HG02981 (cell line): ENCODE results near the gene LLCFC1.

Source experiments
- ATAC-seq: cut with Tn5 transposase; IDR thresholded peaks from one replicate; pipeline ENCODE4 v1.9.1; 2021; ENCODE audit warnings: mild to moderate bottlenecking, moderate library complexity; ENCODE audit not compliant: unreplicated experiment

Gene LLCFC1

DNA sequence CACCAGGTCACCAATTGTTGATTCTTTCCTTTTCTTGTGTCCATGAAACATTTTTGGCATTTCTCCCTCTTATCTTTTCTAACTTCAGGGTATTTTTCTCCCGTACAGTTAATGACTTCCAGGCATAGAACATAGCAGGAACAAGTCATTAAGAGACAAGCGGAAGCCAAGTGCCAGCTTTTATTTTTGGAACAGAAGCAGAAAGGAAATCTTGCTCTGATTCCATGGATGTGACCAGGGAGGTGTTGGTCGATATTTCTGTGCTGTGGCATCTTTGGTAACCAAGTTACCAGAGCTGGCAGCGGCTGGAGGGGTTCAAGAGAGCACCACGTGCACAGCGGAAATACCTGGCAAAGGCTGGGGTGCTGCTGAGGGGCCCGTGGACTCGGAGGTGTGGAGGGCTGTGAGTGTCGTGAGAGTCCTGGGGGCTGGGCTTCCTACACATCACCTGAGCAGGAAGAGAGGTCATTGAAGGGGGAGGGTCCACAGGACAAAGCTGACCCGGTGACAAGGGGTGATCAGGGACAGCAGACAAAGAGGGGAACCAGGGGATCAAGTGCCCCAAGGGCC, 1.8 kb downstream of the LLCFC1 start:
- no peak for ATAC-seq

DNA sequence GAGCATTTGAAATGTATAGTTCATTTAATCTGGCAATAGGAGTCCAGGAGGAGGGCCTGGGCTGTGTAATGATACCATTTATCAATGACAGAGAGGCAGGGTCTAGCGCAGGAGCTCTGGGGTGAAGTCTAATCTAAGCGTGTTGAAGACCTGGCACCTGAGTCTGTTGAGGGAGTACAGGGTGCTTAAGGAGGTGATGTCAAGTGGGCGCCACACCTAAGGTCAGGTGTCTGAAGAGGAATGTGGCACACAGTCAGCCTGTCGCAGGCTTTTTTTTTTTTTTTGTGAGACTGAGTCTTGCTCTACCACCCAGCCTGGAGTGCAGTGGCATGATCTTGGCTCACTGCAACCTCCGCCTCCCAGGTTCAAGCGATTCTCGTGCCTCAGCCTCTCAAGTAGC, 2.3 kb downstream of the LLCFC1 start:
- no peak for ATAC-seq

- ATAC-seq, result no peak
Observed at GRCh38 chr7:142942746-142943145, 3.5 kb downstream of the LLCFC1 start.

- no peak for ATAC-seq
Observed at GRCh38 chr7:142943706-142944268, 4.5 kb downstream of the LLCFC1 start.

GRCh38 chr7:142945001-142945400, 5.7 kb downstream of the LLCFC1 start:
- no peak for ATAC-seq

DNA sequence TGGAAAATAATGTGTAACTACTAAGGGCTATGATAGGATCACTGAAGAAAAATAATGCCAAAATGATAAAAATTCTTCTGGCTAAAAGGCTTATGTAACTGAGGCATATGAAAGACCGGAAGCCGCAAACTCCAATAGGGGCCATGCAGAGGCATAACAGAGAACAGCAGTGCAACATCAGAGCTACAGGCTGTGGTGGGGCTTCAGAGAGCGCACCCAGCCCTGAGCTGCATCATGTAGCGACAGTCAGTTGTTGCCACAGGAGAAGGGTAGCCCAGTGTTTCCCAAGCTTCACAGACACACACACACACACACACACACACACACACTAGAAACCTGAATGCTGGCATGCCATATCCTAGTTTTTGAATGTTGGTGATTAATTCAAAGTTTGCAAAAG, 9.3 kb downstream of the LLCFC1 start:
- ATAC-seq, result no peak

DNA sequence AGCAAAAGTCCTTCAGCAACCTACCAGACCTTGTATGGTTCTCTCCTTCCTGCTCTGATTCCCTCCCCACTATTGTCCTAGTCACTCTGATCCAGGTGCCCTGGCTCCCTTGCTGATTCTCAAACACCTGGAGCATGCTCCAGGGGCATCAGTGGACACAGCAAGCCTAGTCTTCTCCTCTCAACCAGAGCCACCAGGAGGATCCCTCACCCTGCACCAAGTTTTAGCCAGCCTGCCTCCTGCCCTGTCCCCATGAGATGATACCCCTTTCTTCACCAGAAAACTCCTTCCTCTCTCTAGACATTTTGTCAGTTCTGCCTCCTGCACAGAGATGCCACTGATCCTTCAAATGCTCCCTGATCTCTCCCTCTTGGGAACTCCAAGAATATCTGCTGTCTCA, 11.0 kb downstream of the LLCFC1 start:
- no peak for ATAC-seq

DNA sequence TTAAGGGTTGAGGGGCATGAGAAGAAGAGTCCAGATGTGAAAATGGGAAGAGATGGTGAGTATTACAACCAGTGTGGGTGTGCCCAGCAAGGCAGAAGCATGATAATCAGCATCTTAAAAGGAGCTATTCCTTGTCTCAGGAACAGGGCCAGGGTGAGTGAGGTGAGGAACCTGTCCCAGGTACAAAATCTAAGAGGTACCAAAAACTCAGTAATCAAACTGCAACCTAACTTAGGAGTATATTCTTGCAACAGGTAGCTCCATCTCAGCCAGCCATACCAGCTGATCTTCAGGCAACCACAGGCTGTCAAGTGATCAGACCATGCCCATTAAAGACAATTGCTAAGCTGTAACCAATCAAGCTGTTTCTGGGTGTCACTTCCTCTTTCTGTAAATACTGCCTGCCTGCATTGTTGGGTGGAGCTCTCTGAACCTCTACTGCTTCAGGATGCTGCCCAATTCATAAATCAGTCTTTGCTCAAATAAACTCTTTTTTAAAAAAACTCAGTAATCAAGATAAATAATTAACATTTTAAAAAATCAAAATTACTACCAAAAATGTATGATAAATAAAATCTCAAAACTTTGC, 15.5 kb downstream of the LLCFC1 start:
- ATAC-seq, result peak; percentile 84

DNA sequence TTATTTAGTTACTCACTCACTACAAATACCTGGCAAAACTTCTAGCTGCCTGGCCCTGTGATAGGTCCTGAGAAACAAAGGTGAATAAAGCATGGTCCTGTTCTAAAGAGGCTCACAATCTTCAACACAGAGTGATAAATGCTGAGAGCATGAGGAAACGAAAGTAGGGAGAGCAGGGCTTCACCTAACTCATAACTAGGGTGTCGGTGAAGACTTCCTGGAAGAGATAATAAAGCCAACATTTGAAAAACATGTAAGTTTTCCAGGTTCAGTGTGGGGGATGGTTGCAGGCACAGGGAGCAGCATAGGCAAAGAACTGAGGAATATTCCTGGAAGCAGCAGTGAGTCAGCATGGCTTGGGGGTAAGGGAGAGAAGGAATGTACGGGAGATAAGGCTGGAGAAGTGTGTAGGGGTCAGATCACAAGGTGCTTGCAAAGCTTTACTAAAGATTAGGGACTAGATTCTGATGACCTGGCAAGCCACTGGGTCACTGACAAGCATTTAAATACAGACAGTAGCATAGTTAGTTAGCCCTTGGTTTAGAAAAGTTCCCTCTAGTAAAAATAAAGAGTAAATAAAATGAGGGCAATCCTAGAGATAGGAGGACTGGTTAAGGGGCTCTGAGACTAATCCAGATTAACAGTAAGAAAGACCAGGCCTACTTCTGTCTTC, 17.8 kb downstream of the LLCFC1 start:
- ATAC-seq, result no peak

- ATAC-seq, result no peak
Observed at GRCh38 chr7:142957723-142958122, 18.4 kb downstream of the LLCFC1 start.

DNA sequence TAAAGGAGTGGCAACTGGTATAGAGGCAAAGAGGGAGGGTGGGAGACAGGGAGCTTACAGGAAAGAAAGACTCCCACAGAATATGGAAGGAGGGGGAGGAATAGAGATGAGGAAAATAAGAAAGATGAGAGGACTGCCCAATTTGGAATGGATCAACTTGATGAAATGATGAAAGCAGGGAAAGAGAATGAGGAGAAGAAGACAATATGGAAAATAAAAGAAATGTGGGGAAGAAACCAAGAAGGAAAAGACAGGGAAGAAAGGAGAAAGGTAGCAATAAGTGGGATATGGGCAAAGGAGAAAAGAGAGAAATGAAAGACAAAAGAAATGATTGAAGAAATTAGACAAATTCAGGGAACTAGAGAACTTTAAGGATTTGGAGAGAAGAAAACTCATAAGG, 19.9 kb downstream of the LLCFC1 start:
- no peak for ATAC-seq

GRCh38 chr7:142960955-142961512, 21.8 kb downstream of the LLCFC1 start:
- no peak for ATAC-seq

DNA sequence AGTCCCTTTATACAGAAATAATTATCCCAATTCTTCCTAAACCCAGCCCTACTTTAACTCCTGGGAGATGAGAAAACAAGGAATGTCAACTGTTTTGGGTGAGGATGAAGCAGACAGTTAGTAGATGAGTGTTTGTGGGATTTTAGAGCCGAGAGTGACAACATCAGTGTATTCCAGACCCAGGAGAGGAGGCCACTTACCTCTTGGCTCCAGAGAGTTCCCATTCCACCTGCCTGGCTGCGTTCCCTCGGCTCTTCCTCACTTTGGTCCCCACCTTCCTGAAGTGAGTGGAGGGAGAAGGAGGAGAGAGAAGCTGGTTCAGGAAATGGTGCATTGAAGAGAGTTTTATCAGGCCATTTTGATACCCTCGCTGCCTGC, 22.3 kb downstream of the LLCFC1 start:
- no peak for ATAC-seq

DNA sequence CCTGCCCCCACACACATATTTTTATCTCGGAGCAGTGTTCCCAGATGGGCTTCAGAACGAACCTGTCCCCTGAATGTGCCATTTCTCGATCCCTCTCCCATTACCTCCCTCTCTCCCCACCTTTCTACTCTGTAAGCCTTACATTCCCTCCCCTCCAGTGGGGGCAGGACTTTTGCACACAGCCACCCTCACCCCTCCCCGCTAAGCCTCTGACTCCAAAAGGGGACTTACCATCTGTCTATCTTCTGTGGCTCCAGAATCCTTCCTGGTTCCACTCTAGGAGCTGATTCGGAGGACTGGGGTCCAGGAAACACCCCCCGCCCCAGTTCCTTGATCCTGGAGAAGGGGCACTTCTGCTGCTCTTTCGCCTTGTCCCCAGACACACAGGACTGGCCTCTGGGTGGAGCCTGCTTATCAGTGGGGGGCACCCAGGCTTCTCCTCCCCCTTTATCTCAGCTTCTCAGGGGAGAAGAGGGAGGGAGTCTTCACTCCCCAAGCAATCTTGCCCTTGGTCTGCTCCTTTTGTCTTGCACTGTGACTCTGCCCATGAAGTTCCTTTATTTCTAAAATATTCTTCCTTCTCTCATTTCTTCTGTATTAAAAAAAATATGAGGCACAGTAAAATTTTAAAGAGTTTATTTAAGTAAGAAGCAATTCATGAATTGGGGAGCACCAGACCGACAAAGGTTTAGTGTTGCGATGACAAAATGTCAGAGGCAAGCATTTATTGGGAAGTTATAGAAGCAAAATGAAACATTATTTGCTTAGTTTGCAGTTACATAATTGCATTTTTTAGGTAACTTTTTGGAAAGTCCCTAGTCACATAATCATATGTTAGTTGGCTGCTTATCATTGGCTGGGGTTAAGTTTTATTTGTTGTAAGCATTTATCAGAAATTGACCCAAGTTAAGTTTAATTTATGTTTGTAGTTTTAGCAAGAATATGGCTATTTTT, 23.0 kb downstream of the LLCFC1 start, which contains the start of gene KEL:
KEL (minus strand) TSS at position 391 of the 954 bp plus-strand sequence; CDS start at position 234, 157 bp downstream.
- ATAC-seq, result no peak

GRCh38 chr7:142962991-142963390, 23.7 kb downstream of the LLCFC1 start:
- ATAC-seq, result no peak

DNA sequence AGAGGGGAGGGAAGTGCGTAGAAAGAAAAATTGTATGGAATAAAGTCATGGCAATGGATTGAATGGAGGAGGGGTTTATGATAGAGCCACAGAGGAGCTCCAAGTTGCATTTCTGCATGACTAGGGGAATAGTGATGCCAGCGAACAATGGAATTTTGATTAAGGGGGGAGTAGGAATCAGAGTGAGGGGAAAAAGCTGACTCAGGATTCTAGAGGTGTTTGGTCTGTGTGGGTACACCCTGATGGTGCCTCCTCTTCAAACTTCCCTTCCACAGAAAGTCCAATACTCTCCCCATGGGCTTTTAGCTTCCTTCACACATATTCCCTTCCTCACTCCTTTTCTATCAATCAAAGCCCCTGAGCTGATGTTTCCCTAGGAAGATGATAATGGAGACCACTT, 24.7 kb downstream of the LLCFC1 start:
- no peak for ATAC-seq

DNA sequence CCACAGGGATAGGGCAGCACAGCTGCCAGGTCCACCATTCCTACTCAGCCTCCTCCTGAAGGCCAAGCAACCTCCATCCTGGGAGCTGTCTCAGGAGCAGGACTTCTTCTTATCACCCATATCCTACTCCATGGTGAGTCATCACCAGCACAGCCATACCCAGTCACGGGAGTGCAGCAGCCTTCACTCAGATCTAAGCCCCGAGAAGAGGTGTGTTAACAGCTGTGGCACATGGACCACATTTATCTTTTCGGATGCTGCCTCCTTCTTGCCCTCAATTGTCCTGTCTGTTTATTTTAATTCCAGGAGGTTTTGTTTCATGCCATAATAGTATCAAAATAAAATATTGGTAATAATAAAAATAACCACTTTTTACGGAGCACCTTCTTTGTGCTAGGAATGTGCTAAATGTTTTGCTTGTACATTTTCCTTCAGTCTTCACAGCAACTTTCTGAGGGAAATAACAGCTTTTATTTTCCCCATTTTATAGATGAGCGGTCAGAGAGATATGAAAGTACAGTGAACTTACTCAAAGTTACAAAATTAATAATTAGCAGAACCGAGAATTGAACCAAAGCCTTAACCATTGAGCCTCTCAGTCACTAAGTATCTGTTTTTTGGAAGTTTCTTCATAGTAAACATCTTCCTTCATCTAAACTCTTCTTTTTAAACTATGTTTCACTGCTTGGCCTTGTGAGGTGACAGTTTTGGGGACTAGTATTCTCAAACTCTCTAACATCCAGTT, 25.4 kb downstream of the LLCFC1 start:
- peak; percentile 39 for ATAC-seq

- ATAC-seq, result no peak
Observed at GRCh38 chr7:142968229-142968628, 28.9 kb downstream of the LLCFC1 start.

GRCh38 chr7:142969183-142969582, 29.9 kb downstream of the LLCFC1 start:
- no peak for ATAC-seq

GRCh38 chr7:142974626-142975025, 35.3 kb downstream of the LLCFC1 start:
- ATAC-seq, result no peak
